GM21360 (cell line): ENCODE data around the gene SULT1C4.
"Not testable (repeated sequence)": the region's sequence is repeated elsewhere in the genome, so short reads cannot be mapped to it uniquely, and the experiment has no call there.

ENCODE experiments used
- ATAC-seq: cut with Tn5 transposase; IDR thresholded peaks from one replicate; pipeline ENCODE4 v1.9.1; 2021; ENCODE audit warnings: mild to moderate bottlenecking, moderate library complexity; ENCODE audit not compliant: unreplicated experiment

The SULT1C4 gene

DNA sequence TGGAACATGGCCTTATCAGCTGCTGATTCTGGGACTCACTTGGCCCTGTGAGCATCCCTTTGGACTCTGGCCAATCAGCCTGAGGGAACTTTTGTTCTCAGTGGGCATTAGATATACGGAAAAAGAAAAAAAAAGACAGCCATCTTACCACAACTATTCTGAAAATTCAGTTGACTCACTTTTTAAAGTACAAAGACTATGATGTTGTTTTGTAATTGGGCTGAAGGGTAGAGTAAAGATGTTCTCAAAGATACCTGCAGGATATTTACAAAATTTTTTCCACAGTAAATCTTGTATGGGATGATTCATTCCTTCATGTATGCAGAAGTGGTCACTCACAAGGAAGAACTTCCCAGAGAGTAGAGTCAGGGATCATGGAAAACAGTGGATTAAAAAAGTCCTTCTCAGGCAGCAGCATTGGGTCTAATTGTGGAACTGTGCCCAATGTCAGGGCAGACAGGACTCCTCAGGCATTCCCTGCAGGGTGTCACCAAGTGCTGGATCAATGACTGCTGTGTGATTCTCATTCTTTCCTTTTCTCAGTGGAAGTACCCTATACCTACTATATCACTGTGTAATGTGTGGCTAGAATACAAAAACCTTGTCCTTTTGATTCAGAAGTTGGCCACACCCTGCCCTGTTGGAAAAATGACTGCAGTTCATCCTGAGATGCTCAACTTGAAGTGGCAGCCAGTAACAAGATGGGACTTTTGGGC lies 35.4 kb downstream of the SULT1C4 start:
- no peak for ATAC-seq

DNA sequence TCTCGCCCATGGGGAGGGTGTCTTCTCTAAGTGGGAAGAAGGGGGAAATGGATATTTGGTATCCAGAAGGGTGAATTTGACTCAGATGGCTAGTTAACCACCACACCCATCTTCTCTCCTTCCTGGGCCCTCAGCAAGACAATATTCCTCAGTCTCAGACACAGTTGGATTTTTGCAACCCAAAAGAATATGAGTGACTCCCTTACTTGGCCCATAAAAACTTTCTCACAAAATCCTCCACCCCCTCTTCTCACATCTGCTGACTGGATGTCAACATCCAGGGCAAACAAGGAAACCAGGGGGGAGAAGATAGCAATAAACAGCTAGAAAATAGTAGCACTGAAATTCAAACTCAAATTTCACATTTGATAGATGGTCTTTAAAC lies 35.9 kb downstream of the SULT1C4 start:
- ATAC-seq, result no peak

DNA sequence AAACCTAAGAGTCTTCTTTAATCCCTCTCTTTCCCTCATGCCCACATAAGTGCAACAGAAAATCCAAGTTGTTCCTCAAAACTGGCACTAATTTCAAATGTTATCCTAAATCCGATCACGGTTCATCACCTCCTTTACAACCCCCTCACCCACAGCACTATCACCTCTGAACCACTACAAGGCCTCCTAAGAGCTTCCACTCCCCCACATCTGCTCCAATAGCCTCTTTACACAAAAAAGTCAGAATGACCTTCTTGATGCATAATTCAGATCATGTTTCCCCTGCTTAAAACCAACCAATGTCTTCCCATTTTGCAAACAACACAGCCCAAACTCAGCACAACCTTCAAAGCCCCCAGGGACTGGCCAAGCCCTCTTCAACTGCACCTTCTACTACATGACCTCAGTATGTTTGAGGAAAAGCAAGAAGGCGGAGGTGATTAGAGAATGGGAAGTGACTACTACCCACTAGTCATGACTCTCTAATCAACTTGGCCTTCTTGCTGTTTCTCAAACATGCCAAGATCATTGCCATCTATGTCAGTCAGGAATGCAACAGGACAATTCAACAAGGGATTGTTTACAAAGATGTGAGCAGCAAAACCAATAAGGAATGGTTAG lies 36.6 kb downstream of the SULT1C4 start:
- ATAC-seq, result no peak

GRCh38 chr2:108414945-108415344 lies 37.2 kb downstream of the SULT1C4 start:
- no peak for ATAC-seq

DNA sequence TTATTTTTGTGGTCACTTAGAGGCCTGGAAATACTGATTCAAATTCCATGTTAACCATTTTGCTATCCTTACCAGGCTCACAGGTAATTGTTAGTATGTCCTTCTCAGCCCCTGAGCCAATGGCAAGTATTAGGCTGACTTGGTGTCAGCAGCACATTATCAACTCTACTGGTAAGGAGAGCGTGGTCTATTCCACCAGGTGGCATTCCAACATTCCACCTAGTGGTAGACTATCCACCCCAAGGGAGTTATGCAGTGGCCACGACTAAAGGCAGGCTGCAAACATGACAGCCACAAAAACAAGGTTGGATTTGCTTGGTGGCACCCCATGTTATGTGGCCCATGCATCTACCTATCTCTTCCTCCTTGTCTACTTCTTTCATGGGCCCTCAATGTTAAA lies 39.5 kb downstream of the SULT1C4 start:
- ATAC-seq, result no peak

DNA sequence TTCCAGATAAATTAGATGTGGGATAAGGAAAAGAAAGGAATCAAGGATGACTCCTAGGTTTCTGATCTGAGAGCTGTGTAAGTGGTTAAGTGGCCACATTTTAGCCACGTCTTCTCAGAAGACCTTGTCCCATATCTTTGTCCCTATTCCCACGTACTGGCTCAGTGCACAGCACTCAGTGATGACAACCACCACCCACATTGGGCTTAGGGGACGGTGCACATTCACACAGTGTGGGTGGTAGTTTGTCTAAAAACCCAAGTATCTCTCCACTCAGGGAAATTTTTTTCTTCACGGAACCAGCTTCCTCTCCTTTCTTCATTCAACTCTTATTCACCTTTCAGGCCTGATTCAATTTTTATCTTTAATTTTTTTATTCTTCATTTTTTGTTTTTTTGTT lies 40.7 kb downstream of the SULT1C4 start:
- ATAC-seq, result no peak

GRCh38 chr2:108423067-108423466 lies 45.3 kb downstream of the SULT1C4 start:
- ATAC-seq, result no peak

- no peak for ATAC-seq
Observed at GRCh38 chr2:108423502-108424251, 45.9 kb downstream of the SULT1C4 start.

DNA sequence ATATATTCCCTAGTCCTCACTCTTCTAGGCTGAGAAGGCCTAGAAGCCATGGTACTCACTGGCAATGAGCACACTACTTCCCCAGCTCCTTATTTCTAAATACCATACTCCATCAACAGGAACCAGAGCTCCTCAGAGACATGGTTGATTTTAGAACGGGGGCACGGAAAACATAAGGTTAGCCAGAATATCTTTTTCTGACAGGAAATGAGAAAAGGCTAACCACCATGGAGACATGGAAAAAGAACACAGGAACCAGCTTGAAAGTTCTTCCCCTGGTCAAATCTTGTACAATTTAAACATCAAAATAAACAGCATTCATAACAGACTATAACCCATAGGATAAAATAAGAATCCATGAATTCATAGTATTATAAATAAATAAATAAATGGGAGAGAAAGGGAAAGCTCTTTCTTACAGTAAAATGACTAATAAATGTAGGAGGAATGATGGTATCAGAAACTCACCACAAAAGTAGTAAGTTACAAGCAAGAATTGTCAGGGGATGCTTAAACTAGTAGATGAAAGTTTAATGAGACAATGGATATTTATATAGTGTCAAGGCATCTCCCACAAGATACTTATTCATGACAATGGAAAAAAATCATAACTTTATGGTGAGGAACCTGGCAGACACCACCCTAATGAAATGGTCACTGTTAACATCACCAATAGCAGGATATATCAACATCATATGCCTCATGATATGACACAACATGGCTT lies 50.7 kb downstream of the SULT1C4 start:
- ATAC-seq, result no peak

GRCh38 chr2:108435578-108435977 lies 57.8 kb downstream of the SULT1C4 start:
- not testable (repeated sequence) for ATAC-seq

DNA sequence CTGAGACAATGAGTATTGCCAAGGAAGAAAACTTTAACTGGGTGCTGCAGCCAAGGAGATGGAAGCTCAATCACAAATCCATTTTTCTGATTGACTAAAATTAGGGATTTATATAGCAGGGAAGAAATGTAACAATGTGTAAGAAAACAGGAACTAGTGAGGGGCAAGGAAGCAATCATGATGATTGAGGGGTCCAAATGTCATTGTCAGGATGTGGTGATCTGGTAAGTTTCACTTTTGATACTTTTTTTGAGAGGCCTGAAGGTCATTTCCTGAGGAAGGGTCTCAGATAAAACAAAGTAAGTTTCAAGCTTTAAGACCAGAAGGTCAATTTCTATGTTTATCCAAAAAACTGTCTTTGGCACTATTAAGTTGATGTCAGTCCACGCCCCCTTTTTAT lies 59.2 kb downstream of the SULT1C4 start:
- no peak for ATAC-seq
